Esophagus squamous epithelium (tissue), 4 donors: Measurements from ENCODE around the gene MRPS18C.

ENCODE experiments used
- POLR2A ChIP-seq, 4 donors: fragments of 450-650 bp; IDR thresholded peaks; one replicate each; pipeline ENCODE4 v1.6.1; 2017; ENCODE audit warnings: antibody characterized with exemption in 4 of 4, mild to moderate bottlenecking in 4 of 4, moderate library complexity in 3 of 4
- TF ChIP-seq, protein P1 (sequence below), 6 experiments: fragments of 450-650 bp in 4 of 6; fragments of 200-600 bp in 2 of 6; sonication (generic) in 2 of 6; IDR thresholded peaks; one replicate each; pipeline ENCODE4 v1.5.1; 2016 to 2019; ENCODE audit warnings: antibody characterized with exemption in 6 of 6, mild to moderate bottlenecking in 4 of 6, moderate library complexity in 4 of 6

DNA sequence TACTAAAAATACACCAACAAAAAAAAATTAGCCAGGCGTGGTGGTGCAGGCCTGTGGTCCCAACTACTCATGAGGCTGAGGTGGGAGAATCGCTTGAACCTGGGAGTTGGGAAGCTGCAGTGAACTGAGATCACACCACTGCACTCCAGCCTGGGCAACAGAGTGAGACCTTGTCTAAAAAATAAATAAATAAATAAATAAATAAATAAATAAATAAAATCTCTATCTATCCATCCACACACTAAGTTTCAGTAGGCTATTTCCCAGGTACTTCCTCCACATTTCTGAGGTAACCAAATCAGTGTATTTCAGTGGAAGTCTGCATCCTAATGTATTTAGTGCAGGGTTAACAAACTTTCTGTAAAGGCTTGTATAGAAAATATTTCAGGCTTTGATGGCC lies 18.1 kb downstream of the MRPS18C start:
- TF ChIP-seq, protein P1, sequence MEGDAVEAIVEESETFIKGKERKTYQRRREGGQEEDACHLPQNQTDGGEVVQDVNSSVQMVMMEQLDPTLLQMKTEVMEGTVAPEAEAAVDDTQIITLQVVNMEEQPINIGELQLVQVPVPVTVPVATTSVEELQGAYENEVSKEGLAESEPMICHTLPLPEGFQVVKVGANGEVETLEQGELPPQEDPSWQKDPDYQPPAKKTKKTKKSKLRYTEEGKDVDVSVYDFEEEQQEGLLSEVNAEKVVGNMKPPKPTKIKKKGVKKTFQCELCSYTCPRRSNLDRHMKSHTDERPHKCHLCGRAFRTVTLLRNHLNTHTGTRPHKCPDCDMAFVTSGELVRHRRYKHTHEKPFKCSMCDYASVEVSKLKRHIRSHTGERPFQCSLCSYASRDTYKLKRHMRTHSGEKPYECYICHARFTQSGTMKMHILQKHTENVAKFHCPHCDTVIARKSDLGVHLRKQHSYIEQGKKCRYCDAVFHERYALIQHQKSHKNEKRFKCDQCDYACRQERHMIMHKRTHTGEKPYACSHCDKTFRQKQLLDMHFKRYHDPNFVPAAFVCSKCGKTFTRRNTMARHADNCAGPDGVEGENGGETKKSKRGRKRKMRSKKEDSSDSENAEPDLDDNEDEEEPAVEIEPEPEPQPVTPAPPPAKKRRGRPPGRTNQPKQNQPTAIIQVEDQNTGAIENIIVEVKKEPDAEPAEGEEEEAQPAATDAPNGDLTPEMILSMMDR (IDR thresholded peaks at IDR 0.05), result no peak
- TF ChIP-seq POLR2A (IDR thresholded peaks at IDR 0.05), result no peak
